ENCODE results near the gene PTPRN2. TPM values are rescaled to one million over a fixed set of nuclear protein-coding genes. Genes with fewer than 3 reads are reported as not detected.

Gene PTPRN2
- total and polyA plus RNA-seq, 2 of the 8 experiments (the other 6 are each of a cell fraction or from before 2014, with no cell fraction given) = 2.6 to 4.5 TPM

DNA sequence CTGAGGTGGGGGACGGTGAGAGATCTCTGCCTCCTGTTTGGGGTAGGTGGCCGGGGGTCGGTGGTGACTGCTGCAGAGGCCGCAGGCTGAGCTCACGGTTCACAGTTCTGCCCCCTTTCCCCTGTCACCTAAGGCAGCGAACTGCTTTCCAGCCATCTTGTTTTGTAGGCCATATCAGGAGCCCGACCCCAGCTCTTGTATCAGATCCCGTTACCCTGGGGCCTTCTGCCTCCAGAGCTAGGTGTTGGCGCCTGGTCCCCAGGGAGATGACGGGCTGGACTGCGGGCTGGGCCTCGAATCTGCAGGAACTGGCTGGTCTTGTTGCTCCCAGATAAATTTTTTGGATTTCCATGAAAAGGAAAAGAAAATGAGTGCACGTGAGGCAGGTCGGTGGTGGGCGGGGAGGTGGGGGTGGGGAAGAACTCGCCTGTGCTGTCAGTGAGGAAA is 1067.8 kb downstream of the PTPRN2 start:
- no peak overlapping the region for H3K14ac ChIP-seq (ENCODE audit: insufficient read length)
- POLR2A ChIA-PET (ENCODE audit: partially characterized antibody) = no interaction called here
- no peak overlapping the region for H3K4me3 ChIP-seq (ENCODE audit: extremely low read depth in 1 of 4, insufficient read depth in 2 of 4, low read depth in 3 of 4, low read length in 4 of 4)
- H4K5ac ChIP-seq (ENCODE audit: insufficient read length, low read depth, low read length) = no peak overlapping the region
- no peaks in the 10 kb centered on the region for H4K20me1 ChIP-seq (replicated peaks in 1 of 2; ENCODE audit: control insufficient read depth in 1 of 2, insufficient read depth in 2 of 2, low read length in 2 of 2)
- FAIRE-seq (no peak), DNase-seq (ENCODE audit: low read depth in 1 of 2, low spot score in 2 of 2) (no peak)
- 88% methylated on average over 12 of the region's 16 CpGs; no CpG with 5 or more reads in 1 of the 2 experiments for WGBS, 2 experiments (ENCODE audit: extremely low coverage in 1 of 2, insufficient coverage in 1 of 2, insufficient read length in 1 of 2, insufficient replicate concordance in 2 of 2, low coverage in 1 of 2, low lambda C conversion rate in 2 of 2, missing lambda C conversion rate in 1 of 2)
- no peak overlapping the region for H3K18ac ChIP-seq (ENCODE audit: extremely low read depth, low read length)
- no peak overlapping the region for H2AFZ ChIP-seq (ENCODE audit: low read length)
- H3K4me1 ChIP-seq (replicated peaks in 1 of 4; ENCODE audit: control insufficient read depth in 3 of 4, insufficient read depth in 4 of 4, low read length in 3 of 4) = peaks cover 0 to 2% (median 0%) of the 10 kb centered on the region in 4 experiments; a peak in 1 of 7 replicates
- no peak overlapping the region for H3K56ac ChIP-seq (replicated peaks; ENCODE audit: insufficient read length, low read depth, low read length)
- no peak overlapping the region for H2AK5ac ChIP-seq (ENCODE audit: low read depth, low read length)
- H3K27me3 ChIP-seq (replicated peaks in 1 of 4; ENCODE audit: control insufficient read depth in 3 of 4, extremely low read depth in 1 of 4, insufficient read depth in 3 of 4, low read length in 3 of 4) = no peaks in the 10 kb centered on the region
- no peak overlapping the region for H2BK5ac ChIP-seq (ENCODE audit: low read depth, low read length)
- no peak overlapping the region for H4K91ac ChIP-seq (replicated peaks; ENCODE audit: insufficient read length, low read length)
- no peak overlapping the region for H3K4ac ChIP-seq (replicated peaks; ENCODE audit: insufficient read length, low read depth, low read length)
- no peak overlapping the region for H3K27ac ChIP-seq (ENCODE audit: low read depth, low read length)
- CTCF ChIA-PET (ENCODE audit: partially characterized antibody) = interaction anchor here (1.2 to 1.9 kb wide), 3 partner anchors 18 to 273 kb away, joined by 3 to 7 read pairs (median 3); no protein-coding TSS in a partner anchor
- no peak overlapping the region for H4K8ac ChIP-seq (ENCODE audit: extremely low read depth, insufficient read depth, low read length)
- no peak overlapping the region for H2BK15ac ChIP-seq (ENCODE audit: low read length)
- H3K79me1 ChIP-seq (ENCODE audit: low read depth, low read length) = peaks cover 3% of the 10 kb centered on the region; the same call in 1 of the 2 replicates
- H2BK20ac ChIP-seq (ENCODE audit: low read length) = no peak overlapping the region
- H3K23ac ChIP-seq (ENCODE audit: insufficient read length) = no peak overlapping the region
- no peaks in the 10 kb centered on the region for H3K23me2 ChIP-seq (ENCODE audit: low read depth, low read length)
- no peaks in the 10 kb centered on the region for H3K9me3 ChIP-seq (ENCODE audit: insufficient read depth in 2 of 2, low read depth in 1 of 2, low read length in 1 of 2)
- H3K36me3 ChIP-seq (ENCODE audit: control insufficient read depth in 2 of 4, insufficient read depth in 4 of 4, low read length in 3 of 4) = no peaks in the 10 kb centered on the region
- no peak overlapping the region for H3K9ac ChIP-seq (replicated peaks in 1 of 4; ENCODE audit: extremely low read depth in 1 of 4, low read depth in 3 of 4, low read length in 3 of 4)
- no peak overlapping the region for H2BK120ac ChIP-seq (replicated peaks; ENCODE audit: low read depth, low read length)
- H3K79me2 ChIP-seq (ENCODE audit: control insufficient read depth in 1 of 2, insufficient read depth in 2 of 2, low read length in 2 of 2) = no peaks in the 10 kb centered on the region
- no peak overlapping the region for H3K4me2 ChIP-seq (ENCODE audit: insufficient read depth in 1 of 2, low read depth in 2 of 2, low read length in 2 of 2)
- H2BK12ac ChIP-seq (ENCODE audit: low read depth, low read length) = no peak overlapping the region
- TF ChIP-seq NRF1 (IDR thresholded peaks at IDR 0.05; ENCODE audit: low read depth, low read length) (no peak), EGR1 (IDR thresholded peaks at IDR 0.05; ENCODE audit: borderline replicate concordance, low read depth, low read length) (no peak), NANOG (IDR thresholded peaks at IDR 0.05; ENCODE audit: insufficient read depth, low read depth, low read length, poor library complexity, severe bottlenecking) (no peak), POLR2A (IDR thresholded peaks at IDR 0.05; ENCODE audit: control extremely low read depth in 1 of 2, low read depth in 2 of 2, low read length in 2 of 2) (no peak), SUZ12 (IDR thresholded peaks at IDR 0.05; ENCODE audit: low read length) (no peak), TEAD4 (IDR thresholded peaks at IDR 0.05; ENCODE audit: low read depth, low read length) (no peak), EP300 (IDR thresholded peaks at IDR 0.05; ENCODE audit: borderline replicate concordance in 1 of 2, low read depth in 2 of 2, low read length in 2 of 2) (no peak), SP2 (IDR thresholded peaks at IDR 0.05; ENCODE audit: low read length) (no peak), KDM4A (IDR thresholded peaks at IDR 0.05; ENCODE audit: low read depth, low read length, severe bottlenecking) (no peak)
- TF ChIP-seq, protein P1, sequence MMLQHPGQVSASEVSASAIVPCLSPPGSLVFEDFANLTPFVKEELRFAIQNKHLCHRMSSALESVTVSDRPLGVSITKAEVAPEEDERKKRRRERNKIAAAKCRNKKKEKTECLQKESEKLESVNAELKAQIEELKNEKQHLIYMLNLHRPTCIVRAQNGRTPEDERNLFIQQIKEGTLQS (IDR thresholded peaks at IDR 0.05; ENCODE audit: insufficient read depth, low read depth, low read length) = no peak
- TF ChIP-seq, protein P2, sequence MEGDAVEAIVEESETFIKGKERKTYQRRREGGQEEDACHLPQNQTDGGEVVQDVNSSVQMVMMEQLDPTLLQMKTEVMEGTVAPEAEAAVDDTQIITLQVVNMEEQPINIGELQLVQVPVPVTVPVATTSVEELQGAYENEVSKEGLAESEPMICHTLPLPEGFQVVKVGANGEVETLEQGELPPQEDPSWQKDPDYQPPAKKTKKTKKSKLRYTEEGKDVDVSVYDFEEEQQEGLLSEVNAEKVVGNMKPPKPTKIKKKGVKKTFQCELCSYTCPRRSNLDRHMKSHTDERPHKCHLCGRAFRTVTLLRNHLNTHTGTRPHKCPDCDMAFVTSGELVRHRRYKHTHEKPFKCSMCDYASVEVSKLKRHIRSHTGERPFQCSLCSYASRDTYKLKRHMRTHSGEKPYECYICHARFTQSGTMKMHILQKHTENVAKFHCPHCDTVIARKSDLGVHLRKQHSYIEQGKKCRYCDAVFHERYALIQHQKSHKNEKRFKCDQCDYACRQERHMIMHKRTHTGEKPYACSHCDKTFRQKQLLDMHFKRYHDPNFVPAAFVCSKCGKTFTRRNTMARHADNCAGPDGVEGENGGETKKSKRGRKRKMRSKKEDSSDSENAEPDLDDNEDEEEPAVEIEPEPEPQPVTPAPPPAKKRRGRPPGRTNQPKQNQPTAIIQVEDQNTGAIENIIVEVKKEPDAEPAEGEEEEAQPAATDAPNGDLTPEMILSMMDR (IDR thresholded peaks at IDR 0.05; ENCODE audit: control extremely low read depth in 1 of 3, insufficient read depth in 1 of 3, low read depth in 1 of 3, low read length in 3 of 3) = no peak

Data from H1 (cell line).